ENCODE measurements around the gene GSDME. TPM values are rescaled to one million over a fixed set of nuclear protein-coding genes. Genes with fewer than 3 reads are reported as not detected.

Gene GSDME
- 10 to 100 TPM in 3 of 4 donors, 1 to 10 TPM in 1; 9.0 to 44.0 (median 14.3) TPM for total RNA-seq

DNA sequence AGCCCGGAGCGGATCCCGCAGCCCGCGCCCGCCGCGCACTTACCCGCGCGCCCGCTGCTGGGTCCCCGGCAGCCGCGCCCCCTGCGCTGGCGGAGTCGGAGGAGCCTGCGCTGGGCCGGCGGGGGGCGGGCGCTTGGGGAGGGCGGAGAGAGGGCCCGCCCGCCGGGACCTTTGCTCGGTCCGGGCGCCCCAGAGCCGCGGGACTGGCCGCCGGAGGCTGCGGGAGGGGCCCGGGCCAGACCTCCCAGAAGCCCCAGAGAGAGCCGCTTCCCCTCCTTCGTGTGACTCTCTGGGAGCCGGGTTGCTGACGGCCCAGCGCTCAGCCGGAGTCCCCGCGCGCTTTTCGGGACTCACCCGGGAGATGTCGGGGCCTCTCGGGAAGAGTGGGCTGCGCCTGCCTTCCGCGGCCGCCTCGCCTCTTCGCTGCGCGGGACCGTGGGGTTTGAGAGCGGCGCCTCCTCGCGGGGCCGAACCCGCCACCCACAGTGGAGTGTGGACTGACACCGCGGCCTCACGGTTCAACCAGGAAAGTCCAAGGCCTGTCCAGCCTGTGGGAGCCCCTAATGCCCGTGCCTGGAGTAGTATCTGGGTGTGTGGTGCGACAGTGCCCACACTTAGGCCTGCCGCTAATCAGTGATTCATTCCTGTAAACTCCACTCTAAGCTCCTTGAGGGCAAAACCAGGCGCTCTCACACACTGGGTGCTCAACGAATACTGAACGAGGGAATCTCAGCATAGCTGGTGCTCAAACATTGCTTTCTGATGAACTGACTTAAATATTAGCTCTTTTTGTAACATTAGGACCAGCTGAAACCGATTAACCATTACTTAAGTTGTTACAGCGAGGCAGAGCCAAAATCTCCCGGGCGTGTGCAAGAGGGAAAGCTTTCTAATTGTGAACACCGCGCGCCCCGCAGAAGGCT, at the start of gene GSDME:
Gene GSDME (minus strand): TSS at position 112 of the 923 bp plus-strand sequence. CDS start 7,690 bp downstream, outside the sequence.
- no peak for TF ChIP-seq CTCF (IDR thresholded peaks at IDR 0.05; ENCODE audit: low read depth)

GRCh38 chr7:24802300-24802699, 45.0 kb upstream of the GSDME start:
- no peak for TF ChIP-seq CTCF (IDR thresholded peaks at IDR 0.05; ENCODE audit: low read depth)

GRCh38 chr7:24801883-24802282, 44.6 kb upstream of the GSDME start:
- TF ChIP-seq CTCF (IDR thresholded peaks at IDR 0.05; ENCODE audit: low read depth): no peak

- no peak for TF ChIP-seq CTCF (IDR thresholded peaks at IDR 0.05; ENCODE audit: low read depth)
Observed at GRCh38 chr7:24800667-24801066, 43.4 kb upstream of the GSDME start.

DNA sequence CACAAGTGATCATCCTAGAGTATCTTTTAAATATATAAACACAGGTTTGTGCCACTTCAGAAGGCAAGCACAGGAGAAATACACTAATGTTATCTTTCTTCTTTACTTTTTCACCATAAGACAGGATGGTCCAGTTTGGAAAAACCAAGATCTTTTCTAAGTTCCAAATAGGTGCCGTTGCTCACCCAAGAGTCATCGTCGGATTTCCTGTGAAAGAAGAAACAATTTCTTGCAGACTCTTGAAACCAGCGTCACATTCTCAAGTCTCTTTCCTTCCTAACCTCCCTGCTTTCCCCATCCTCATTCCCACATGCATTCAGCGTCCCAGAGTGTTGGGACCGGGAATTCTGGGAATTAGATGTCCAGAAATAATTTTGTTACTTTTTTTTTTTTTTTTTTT, 42.8 kb upstream of the GSDME start:
- no peak for TF ChIP-seq CTCF (IDR thresholded peaks at IDR 0.05; ENCODE audit: low read depth)

DNA sequence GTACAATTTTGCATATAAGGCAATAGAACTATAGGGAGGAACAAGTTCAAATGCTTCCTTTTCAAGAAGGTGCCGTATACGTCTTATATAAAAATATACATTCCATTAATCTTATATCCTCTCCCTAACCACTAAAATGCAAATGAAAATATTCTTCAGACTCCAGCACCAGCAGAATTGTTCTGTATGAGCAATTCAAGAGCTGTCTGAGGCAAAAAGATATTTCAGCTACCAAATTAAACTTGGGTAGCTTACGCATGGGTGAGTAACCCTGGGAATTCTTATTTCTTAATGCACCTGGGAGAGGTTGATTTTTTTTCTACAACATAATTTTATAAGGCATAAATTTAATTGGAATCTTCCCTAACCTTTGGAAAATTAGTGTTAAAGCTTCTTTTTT, 42.2 kb upstream of the GSDME start:
- no peak for TF ChIP-seq CTCF (IDR thresholded peaks at IDR 0.05; ENCODE audit: low read depth)

- TF ChIP-seq CTCF (IDR thresholded peaks at IDR 0.05; ENCODE audit: low read depth): no peak
Observed at GRCh38 chr7:24798261-24798660, 41.0 kb upstream of the GSDME start.
